Stomach (tissue), 9 donors: Measurements from ENCODE around the gene TMEM208. TPM values are rescaled to one million over a fixed set of nuclear protein-coding genes. Genes with fewer than 3 reads are reported as not detected.
A peak's percentile ranks its signal among the peaks of the same experiment; 100 is the strongest.

ENCODE experiments used
- DNase-seq, 2 donors: peaks; one replicate each; pipeline versions ENCODE4 v3.0.0 to v3.0.0-alpha.2; 2013 to 2019
- H3K27ac ChIP-seq, 5 donors: fragments of 200-600 bp in 4 of 5; sonication (generic) in 4 of 5; one replicate each; pipeline ENCODE4 v1.5.1; 2013 to 2019; ENCODE audit warnings: mild to moderate bottlenecking in 1 of 5, moderate library complexity in 1 of 5
- H3K27me3 ChIP-seq, 3 donors: fragments of 200-600 bp; sonication (generic); one replicate each; pipeline ENCODE4 v1.5.1; 2017 to 2019; ENCODE audit warnings: mixed run types in 1 of 3
- H3K36me3 ChIP-seq, 4 donors: fragments of 200-600 bp; sonication (generic); 1 replicate in 3 of 4; 2 replicates in 1 of 4; pipeline ENCODE4 v1.5.1; 2016 to 2019
- H3K4me1 ChIP-seq, 4 donors: fragments of 200-600 bp; sonication (generic); one replicate each; pipeline ENCODE4 v1.5.1; 2016 to 2019
- H3K4me3 ChIP-seq, 4 donors: fragments of 200-600 bp; sonication (generic) in 3 of 4; one replicate each; pipeline ENCODE4 v1.5.1; 2016 to 2019; ENCODE audit warnings: mild to moderate bottlenecking in 1 of 4
- H3K9me3 ChIP-seq, 4 donors: fragments of 200-600 bp; sonication (generic); one replicate each; pipeline ENCODE4 v1.5.1; 2016 to 2019
- EP300 ChIP-seq: sonication (generic); formaldehyde crosslinking; IDR thresholded peaks from one replicate; pipeline ENCODE4 v1.6.1; 2017; ENCODE audit warnings: antibody characterized with exemption
- POLR2A ChIP-seq, 4 donors: fragments of 450-650 bp; IDR thresholded peaks; one replicate each; pipeline ENCODE4 v1.6.1; 2016; ENCODE audit warnings: antibody characterized with exemption in 4 of 4, control low read depth in 2 of 4, mild to moderate bottlenecking in 1 of 4, moderate library complexity in 1 of 4
- POLR2AphosphoS5 ChIP-seq, 3 donors: sonication (generic); formaldehyde crosslinking; IDR thresholded peaks; one replicate each; pipeline ENCODE4 v1.6.1; 2016; ENCODE audit warnings: antibody characterized with exemption in 3 of 3
- WGBS, 5 donors: extraction: QIAGEN DNeasy Blood & Tissue Kit in 3 of 5; methylation state at CpG; one replicate each; pipeline versions ENCODE4 v1.1.5 to v1.1.7; 2013 to 2018; 5-methylcytosine and 5-hydroxymethylcytosine counted together
- intact Hi-C: fragments of 100-400 bp; cut with DNase I; formaldehyde crosslinking; loops from one replicate; pipeline ENCODE4 v1.15.1; 2023; ENCODE audit warnings: low total_unique reads
- polyA plus RNA-seq, 3 donors: library from polyadenylated mRNA; stranded (reverse); fragments of 200-250 nt; gene quantifications; one replicate each; pipeline ENCODE4 v1.2.3, GENCODE V29; 2013
- total RNA-seq, 5 donors: library from RNA; depleted of rRNA; stranded (reverse); fragments of >200 nt; gene quantifications; one replicate each; pipeline versions ENCODE4 v1.1.0 to v1.2.3, GENCODE V29; 2014 to 2016
- TF ChIP-seq, protein P1 (sequence below), 7 experiments: fragments of 450-650 bp in 4 of 7; fragments of 200-600 bp in 3 of 7; sonication (generic) in 3 of 7; IDR thresholded peaks; one replicate each; pipeline ENCODE4 v1.5.1; 2016 to 2019; ENCODE audit warnings: antibody characterized with exemption in 7 of 7, control low read depth in 2 of 7, mild to moderate bottlenecking in 1 of 7
- donor health status: healthy with polysubstance abuse.
- donor health status: Bipolar disorder and iron deficiency.
- donor health status: healthy.

The TMEM208 gene
- total and polyA plus RNA-seq, 8 donors: 8.7 to 141 (median 51.0) TPM

DNA sequence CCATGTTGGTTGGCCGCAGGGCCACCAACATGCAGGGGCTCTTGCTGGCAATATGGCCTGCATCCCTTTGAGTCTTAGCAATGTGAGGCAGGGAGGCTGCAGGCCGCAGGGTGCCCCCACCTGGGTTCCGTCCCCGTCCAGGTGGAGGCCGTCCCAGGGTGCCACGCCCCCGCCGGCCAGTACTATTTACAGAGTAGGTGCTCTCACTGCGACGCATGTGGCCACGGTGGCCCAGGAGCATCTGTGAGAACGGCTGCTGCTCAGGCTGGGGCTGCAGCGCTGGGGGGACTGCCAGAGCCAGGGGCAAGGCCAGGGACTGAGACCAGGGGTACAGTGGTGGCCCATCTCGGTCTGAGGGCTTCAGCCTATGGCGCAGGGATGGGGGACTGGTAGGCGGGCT lies 46.8 kb upstream of the TMEM208 start:
- 80 to 92% (median 87%) methylated on average over 13 to 16 of the region's 16 CpGs for WGBS, 5 donors
- Histone ChIP-seq H3K9me3 (no peaks in the 10 kb centered on the region), H3K4me1 (peaks cover 31 to 82% (median 52%) of the 10 kb centered on the region in 4 donors), H3K4me3 (no peak overlapping the region), H3K27ac (no peak overlapping the region), H3K36me3 (peaks cover 0 to 7% (median 1%) of the 10 kb centered on the region in 4 donors), H3K27me3 (peaks cover 0 to 7% (median 0%) of the 10 kb centered on the region in 3 donors)
- DNase-seq: no peak
- intact Hi-C loops: no loop called here
- TF ChIP-seq POLR2AphosphoS5 (IDR thresholded peaks at IDR 0.05): no peak
- no peak for TF ChIP-seq POLR2A (IDR thresholded peaks at IDR 0.05)
- TF ChIP-seq EP300: no peak
- TF ChIP-seq, protein P1, sequence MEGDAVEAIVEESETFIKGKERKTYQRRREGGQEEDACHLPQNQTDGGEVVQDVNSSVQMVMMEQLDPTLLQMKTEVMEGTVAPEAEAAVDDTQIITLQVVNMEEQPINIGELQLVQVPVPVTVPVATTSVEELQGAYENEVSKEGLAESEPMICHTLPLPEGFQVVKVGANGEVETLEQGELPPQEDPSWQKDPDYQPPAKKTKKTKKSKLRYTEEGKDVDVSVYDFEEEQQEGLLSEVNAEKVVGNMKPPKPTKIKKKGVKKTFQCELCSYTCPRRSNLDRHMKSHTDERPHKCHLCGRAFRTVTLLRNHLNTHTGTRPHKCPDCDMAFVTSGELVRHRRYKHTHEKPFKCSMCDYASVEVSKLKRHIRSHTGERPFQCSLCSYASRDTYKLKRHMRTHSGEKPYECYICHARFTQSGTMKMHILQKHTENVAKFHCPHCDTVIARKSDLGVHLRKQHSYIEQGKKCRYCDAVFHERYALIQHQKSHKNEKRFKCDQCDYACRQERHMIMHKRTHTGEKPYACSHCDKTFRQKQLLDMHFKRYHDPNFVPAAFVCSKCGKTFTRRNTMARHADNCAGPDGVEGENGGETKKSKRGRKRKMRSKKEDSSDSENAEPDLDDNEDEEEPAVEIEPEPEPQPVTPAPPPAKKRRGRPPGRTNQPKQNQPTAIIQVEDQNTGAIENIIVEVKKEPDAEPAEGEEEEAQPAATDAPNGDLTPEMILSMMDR (IDR thresholded peaks at IDR 0.05): no peak

DNA sequence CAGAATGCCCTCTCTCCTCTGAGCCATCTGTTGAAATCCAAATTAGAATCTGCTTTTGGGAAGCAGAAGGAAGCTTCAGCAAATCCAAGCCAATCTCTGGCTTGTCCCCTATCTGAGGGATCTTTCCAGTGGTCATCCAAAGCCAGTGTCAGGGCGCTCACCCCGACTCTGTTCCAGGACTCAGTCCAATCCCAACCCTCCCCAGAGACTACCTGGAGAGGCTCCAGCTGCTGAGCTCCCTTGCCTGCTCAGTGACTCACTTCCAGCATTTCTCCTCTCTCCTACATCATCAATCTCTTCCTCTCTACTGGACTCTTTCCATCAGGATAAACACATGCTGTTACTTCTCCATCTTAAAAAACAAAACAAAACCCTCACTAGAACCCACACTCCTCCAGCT lies 45.6 kb upstream of the TMEM208 start:
- Histone ChIP-seq H3K4me3 (no peak overlapping the region), H3K27ac (peak overlapping the region in 4 of 5 donors; percentile 63 to 97 (median 96)), H3K27me3 (peaks cover 0 to 7% (median 0%) of the 10 kb centered on the region in 3 donors), H3K4me1 (peaks cover 37 to 89% (median 58%) of the 10 kb centered on the region in 4 donors), H3K36me3 (peaks cover 0 to 5% (median 0%) of the 10 kb centered on the region in 4 donors), H3K9me3 (no peaks in the 10 kb centered on the region)
- intact Hi-C loops: no loop called here
- peak in 1 of 2 donors; percentile 64 for DNase-seq
- no peak for TF ChIP-seq POLR2A (IDR thresholded peaks at IDR 0.05)
- peak in 1 of 3 donors; percentile 36 for TF ChIP-seq POLR2AphosphoS5 (IDR thresholded peaks at IDR 0.05)
- WGBS, 5 donors: 65 to 71% (median 66%) methylated on average over 2 of the region's 2 CpGs; no CpG with 5 or more reads in 1 of the 5 donors

DNA sequence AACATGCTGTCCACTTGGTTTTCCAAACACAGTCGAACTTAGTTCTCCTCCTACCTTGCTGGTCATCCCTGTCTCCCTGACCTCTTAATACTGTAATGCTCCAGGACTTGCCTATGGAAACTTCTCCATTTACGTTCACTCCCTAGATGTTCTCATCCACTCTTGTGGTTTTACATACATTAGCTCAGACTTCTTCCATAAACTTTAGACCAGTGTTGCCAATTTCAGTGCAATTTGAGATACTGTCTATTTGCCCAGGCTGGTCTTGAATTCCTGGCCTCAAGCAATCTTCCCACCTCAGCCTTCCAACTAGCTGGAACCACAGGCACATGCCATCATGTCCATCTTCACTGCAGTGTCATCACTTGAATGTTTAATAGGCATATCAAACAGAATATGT lies 44.6 kb upstream of the TMEM208 start:
- peak overlapping the region in 3 of 5 donors; percentile 95 to 97 (median 96) for H3K27ac ChIP-seq
- peaks cover 37 to 80% (median 57%) of the 10 kb centered on the region in 4 donors for H3K4me1 ChIP-seq
- intact Hi-C loops: no loop called here
- no peak for DNase-seq
- H3K4me3 ChIP-seq: no peak overlapping the region
- H3K36me3 ChIP-seq: no peaks in the 10 kb centered on the region
- 76 to 93% (median 87%) methylated on average over 2 of the region's 2 CpGs for WGBS, 5 donors
- TF ChIP-seq POLR2A (IDR thresholded peaks at IDR 0.05): no peak
- TF ChIP-seq EP300: no peak
- TF ChIP-seq, protein P1 (IDR thresholded peaks at IDR 0.05): no peak
- no peak for TF ChIP-seq POLR2AphosphoS5 (IDR thresholded peaks at IDR 0.05)
- H3K27me3 ChIP-seq: peaks cover 0 to 7% (median 0%) of the 10 kb centered on the region in 3 donors
- no peaks in the 10 kb centered on the region for H3K9me3 ChIP-seq

DNA sequence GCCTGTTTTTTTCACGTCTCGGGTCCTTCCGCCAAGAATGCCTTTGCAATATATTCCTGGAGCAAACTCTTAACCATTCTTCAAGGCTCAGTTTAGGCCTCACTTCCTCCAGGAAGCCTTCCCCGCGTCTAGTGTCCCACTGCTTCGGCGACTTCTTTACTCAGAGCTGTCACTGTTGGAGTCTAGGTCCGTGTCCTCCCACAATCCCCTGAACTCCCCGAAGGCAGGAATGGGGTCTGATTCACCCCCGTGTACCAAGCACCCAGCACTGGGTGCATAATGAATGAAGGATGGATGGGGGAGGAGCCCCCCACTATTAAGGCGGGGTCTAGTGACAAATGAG lies 43.7 kb upstream of the TMEM208 start:
- no peaks in the 10 kb centered on the region for H3K36me3 ChIP-seq
- H3K4me3 ChIP-seq: peak overlapping the region; percentile 54 to 78 (median 59)
- no peaks in the 10 kb centered on the region for H3K9me3 ChIP-seq
- H3K27me3 ChIP-seq: peaks cover 0 to 4% (median 0%) of the 10 kb centered on the region in 3 donors
- WGBS, 5 donors: 7 to 11% (median 8%) methylated on average over 11 of the region's 11 CpGs
- DNase-seq: no peak
- TF ChIP-seq POLR2AphosphoS5 (IDR thresholded peaks at IDR 0.05) (no peak), POLR2A (IDR thresholded peaks at IDR 0.05) (no peak), EP300 (no peak)
- TF ChIP-seq, protein P1 (IDR thresholded peaks at IDR 0.05): no peak
- intact Hi-C loops: no loop called here
- H3K4me1 ChIP-seq: peaks cover 30 to 70% (median 48%) of the 10 kb centered on the region in 4 donors
- peak overlapping the region; percentile 60 to 98 (median 96) for H3K27ac ChIP-seq
